SK-N-SH treated with all-trans-retinoic acid at 6 μM for 48 hours (cell line): ENCODE results near the gene GLYR1.

Experiments
- ATAC-seq: fragments of 200-7000 bp; cut with Tn5 transposase; 3 replicates; pipeline ENCODE4 v1.9.1; 2020; ENCODE audit warnings: mild to moderate bottlenecking, moderate library complexity
- ARNTL ChIP-seq: fragments of 450-650 bp; formaldehyde crosslinking; IDR thresholded peaks from 2 replicates; pipeline ENCODE4 v1.5.0; 2020; ENCODE audit warnings: low read depth, mild to moderate bottlenecking, moderate library complexity, borderline replicate concordance
- BACH2 ChIP-seq: fragments of 250-450 bp; sonication (Bioruptor Pico); IDR thresholded peaks from 2 replicates; pipeline ENCODE4 v1.9.0; 2021; ENCODE audit warnings: mild to moderate bottlenecking, borderline replicate concordance
- CSDC2 ChIP-seq: fragments of 250-450 bp; sonication (Bioruptor Pico); IDR thresholded peaks from 2 replicates; pipeline ENCODE4 v1.5.0; 2020; ENCODE audit warnings: mild to moderate bottlenecking, moderate library complexity
- ESRRG ChIP-seq: fragments of 250-450 bp; sonication (Bioruptor Pico); IDR thresholded peaks from 2 replicates; pipeline ENCODE4 v1.6.1; 2021; ENCODE audit warnings: mild to moderate bottlenecking
- GLIS3 ChIP-seq: fragments of 250-450 bp; sonication (Bioruptor Pico); IDR thresholded peaks from 2 replicates; pipeline ENCODE4 v1.5.0; 2020; ENCODE audit warnings: mild to moderate bottlenecking, moderate library complexity
- ISL1 ChIP-seq: fragments of 250-450 bp; sonication (Bioruptor Pico); IDR thresholded peaks from 2 replicates; pipeline ENCODE4 v2.1.2; 2022; ENCODE audit warnings: mild to moderate bottlenecking, moderate library complexity
- OSR1 ChIP-seq: fragments of 250-450 bp; sonication (Bioruptor Pico); IDR thresholded peaks from 2 replicates; pipeline ENCODE4 v1.8.0; 2022; ENCODE audit warnings: moderate library complexity, mild to moderate bottlenecking, inconsistent platforms
- PPARA ChIP-seq: fragments of 250-450 bp; sonication (Bioruptor Pico); IDR thresholded peaks from 2 replicates; pipeline ENCODE4 v1.5.0; 2020; ENCODE audit warnings: mild to moderate bottlenecking, borderline replicate concordance
- RARB ChIP-seq: fragments of 250-450 bp; sonication (Bioruptor Pico); IDR thresholded peaks from 2 replicates; pipeline ENCODE4 v1.8.0; 2021; ENCODE audit warnings: mild to moderate bottlenecking, moderate library complexity
- SNAI2 ChIP-seq: fragments of 250-450 bp; sonication (Bioruptor Pico); IDR thresholded peaks from 2 replicates; pipeline ENCODE4 v1.5.0; 2020; ENCODE audit warnings: mild to moderate bottlenecking, moderate library complexity
- TOX ChIP-seq: fragments of 250-450 bp; sonication (Bioruptor Pico); IDR thresholded peaks from 2 replicates; pipeline ENCODE4 v1.8.0; 2021; ENCODE audit warnings: mild to moderate bottlenecking, moderate library complexity, borderline replicate concordance
- ZC3H10 ChIP-seq: fragments of 250-450 bp; sonication (Bioruptor Pico); IDR thresholded peaks from 2 replicates; pipeline ENCODE4 v1.5.1; 2021; ENCODE audit warnings: mild to moderate bottlenecking, moderate library complexity
- ZFP3 ChIP-seq: fragments of 250-450 bp; sonication (Bioruptor Pico); IDR thresholded peaks from 2 replicates; pipeline ENCODE4 v1.5.0; 2020; ENCODE audit warnings: mild to moderate bottlenecking, moderate library complexity
- ZFP30 ChIP-seq: fragments of 450-650 bp; formaldehyde crosslinking; IDR thresholded peaks from 2 replicates; pipeline ENCODE4 v1.5.0; 2022; ENCODE audit warnings: mild to moderate bottlenecking, moderate library complexity
- ZNF565 ChIP-seq: fragments of 450-650 bp; formaldehyde crosslinking; conservative IDR thresholded peaks from 2 replicates; pipeline ENCODE4 v1.5.0; 2020; ENCODE audit warnings: low read depth, mild to moderate bottlenecking, moderate library complexity
- ZNF70 ChIP-seq: fragments of 450-650 bp; formaldehyde crosslinking; IDR thresholded peaks from 2 replicates; pipeline ENCODE4 v1.5.0; 2020; ENCODE audit warnings: mild to moderate bottlenecking, moderate library complexity
- ZNF8 ChIP-seq: fragments of 450-650 bp; formaldehyde crosslinking; IDR thresholded peaks from 2 replicates; pipeline ENCODE4 v1.5.0; 2020; ENCODE audit warnings: mild to moderate bottlenecking, moderate library complexity
- TF ChIP-seq, protein P1 (sequence below): fragments of 250-450 bp; sonication (Bioruptor Pico); IDR thresholded peaks from 2 replicates; pipeline ENCODE4 v1.5.0; 2020; ENCODE audit warnings: mild to moderate bottlenecking, moderate library complexity
- TF ChIP-seq, protein P2 (sequence below): fragments of 250-450 bp; sonication (Bioruptor Pico); IDR thresholded peaks from 2 replicates; pipeline ENCODE4 v1.8.0; 2020; ENCODE audit warnings: mild to moderate bottlenecking, moderate library complexity, borderline replicate concordance
- TF ChIP-seq, protein P3 (sequence below): fragments of 250-450 bp; sonication (Bioruptor Pico); IDR thresholded peaks from 2 replicates; pipeline ENCODE4 v1.8.0; 2021; ENCODE audit warnings: low read depth, mild to moderate bottlenecking, moderate library complexity, borderline replicate concordance
- TF ChIP-seq, protein P4 (sequence below): fragments of 250-450 bp; sonication (Bioruptor Pico); IDR thresholded peaks from 2 replicates; pipeline ENCODE4 v1.5.1; 2020; ENCODE audit warnings: low read depth, mild to moderate bottlenecking, moderate library complexity

GLYR1 gene

DNA sequence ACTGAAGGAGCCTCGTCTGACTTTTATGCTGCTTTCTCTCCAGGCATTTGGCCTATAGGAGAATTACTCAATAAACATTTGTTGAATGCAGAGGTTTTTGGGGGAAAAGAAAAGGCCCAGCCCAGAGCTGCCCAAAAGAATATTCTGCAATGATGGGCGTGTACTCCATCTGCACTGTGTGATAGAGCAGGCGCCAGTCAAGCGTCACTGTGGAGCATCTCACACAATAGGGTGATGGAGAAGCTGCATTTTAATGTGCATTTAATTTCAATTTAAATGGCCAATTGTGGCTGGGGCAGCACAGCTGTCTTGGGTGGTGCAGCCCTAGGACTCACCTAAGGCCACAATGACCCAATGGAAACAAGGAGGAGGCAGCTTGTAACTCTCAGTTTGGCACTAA lies 20.6 kb downstream of the GLYR1 start:
- no peak for ATAC-seq
- TF ChIP-seq ZFP30 (no peak), TOX (CRISPR knock-in tag) (no peak), CSDC2 (CRISPR knock-in tag) (no peak), ZNF8 (CRISPR knock-in tag) (no peak), SNAI2 (CRISPR knock-in tag) (no peak), GLIS3 (CRISPR knock-in tag) (no peak), OSR1 (CRISPR knock-in tag) (no peak), ARNTL (CRISPR knock-in tag) (no peak), RARB (CRISPR knock-in tag) (no peak), ESRRG (CRISPR knock-in tag) (no peak), ISL1 (no peak), PPARA (CRISPR knock-in tag) (no peak), ZNF565 (no peak), ZC3H10 (CRISPR knock-in tag) (no peak)
- TF ChIP-seq, protein P1, sequence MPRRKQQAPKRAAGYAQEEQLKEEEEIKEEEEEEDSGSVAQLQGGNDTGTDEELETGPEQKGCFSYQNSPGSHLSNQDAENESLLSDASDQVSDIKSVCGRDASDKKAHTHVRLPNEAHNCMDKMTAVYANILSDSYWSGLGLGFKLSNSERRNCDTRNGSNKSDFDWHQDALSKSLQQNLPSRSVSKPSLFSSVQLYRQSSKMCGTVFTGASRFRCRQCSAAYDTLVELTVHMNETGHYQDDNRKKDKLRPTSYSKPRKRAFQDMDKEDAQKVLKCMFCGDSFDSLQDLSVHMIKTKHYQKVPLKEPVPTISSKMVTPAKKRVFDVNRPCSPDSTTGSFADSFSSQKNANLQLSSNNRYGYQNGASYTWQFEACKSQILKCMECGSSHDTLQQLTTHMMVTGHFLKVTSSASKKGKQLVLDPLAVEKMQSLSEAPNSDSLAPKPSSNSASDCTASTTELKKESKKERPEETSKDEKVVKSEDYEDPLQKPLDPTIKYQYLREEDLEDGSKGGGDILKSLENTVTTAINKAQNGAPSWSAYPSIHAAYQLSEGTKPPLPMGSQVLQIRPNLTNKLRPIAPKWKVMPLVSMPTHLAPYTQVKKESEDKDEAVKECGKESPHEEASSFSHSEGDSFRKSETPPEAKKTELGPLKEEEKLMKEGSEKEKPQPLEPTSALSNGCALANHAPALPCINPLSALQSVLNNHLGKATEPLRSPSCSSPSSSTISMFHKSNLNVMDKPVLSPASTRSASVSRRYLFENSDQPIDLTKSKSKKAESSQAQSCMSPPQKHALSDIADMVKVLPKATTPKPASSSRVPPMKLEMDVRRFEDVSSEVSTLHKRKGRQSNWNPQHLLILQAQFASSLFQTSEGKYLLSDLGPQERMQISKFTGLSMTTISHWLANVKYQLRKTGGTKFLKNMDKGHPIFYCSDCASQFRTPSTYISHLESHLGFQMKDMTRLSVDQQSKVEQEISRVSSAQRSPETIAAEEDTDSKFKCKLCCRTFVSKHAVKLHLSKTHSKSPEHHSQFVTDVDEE (CRISPR knock-in tag), result no peak
- TF ChIP-seq, protein P2, sequence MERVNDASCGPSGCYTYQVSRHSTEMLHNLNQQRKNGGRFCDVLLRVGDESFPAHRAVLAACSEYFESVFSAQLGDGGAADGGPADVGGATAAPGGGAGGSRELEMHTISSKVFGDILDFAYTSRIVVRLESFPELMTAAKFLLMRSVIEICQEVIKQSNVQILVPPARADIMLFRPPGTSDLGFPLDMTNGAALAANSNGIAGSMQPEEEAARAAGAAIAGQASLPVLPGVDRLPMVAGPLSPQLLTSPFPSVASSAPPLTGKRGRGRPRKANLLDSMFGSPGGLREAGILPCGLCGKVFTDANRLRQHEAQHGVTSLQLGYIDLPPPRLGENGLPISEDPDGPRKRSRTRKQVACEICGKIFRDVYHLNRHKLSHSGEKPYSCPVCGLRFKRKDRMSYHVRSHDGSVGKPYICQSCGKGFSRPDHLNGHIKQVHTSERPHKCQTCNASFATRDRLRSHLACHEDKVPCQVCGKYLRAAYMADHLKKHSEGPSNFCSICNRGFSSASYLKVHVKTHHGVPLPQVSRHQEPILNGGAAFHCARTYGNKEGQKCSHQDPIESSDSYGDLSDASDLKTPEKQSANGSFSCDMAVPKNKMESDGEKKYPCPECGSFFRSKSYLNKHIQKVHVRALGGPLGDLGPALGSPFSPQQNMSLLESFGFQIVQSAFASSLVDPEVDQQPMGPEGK (CRISPR knock-in tag), result no peak
- TF ChIP-seq, protein P3, sequence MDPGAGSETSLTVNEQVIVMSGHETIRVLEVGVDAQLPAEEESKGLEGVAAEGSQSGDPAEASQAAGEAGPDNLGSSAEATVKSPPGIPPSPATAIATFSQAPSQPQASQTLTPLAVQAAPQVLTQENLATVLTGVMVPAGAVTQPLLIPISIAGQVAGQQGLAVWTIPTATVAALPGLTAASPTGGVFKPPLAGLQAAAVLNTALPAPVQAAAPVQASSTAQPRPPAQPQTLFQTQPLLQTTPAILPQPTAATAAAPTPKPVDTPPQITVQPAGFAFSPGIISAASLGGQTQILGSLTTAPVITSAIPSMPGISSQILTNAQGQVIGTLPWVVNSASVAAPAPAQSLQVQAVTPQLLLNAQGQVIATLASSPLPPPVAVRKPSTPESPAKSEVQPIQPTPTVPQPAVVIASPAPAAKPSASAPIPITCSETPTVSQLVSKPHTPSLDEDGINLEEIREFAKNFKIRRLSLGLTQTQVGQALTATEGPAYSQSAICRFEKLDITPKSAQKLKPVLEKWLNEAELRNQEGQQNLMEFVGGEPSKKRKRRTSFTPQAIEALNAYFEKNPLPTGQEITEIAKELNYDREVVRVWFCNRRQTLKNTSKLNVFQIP, result no peak
- TF ChIP-seq, protein P4, sequence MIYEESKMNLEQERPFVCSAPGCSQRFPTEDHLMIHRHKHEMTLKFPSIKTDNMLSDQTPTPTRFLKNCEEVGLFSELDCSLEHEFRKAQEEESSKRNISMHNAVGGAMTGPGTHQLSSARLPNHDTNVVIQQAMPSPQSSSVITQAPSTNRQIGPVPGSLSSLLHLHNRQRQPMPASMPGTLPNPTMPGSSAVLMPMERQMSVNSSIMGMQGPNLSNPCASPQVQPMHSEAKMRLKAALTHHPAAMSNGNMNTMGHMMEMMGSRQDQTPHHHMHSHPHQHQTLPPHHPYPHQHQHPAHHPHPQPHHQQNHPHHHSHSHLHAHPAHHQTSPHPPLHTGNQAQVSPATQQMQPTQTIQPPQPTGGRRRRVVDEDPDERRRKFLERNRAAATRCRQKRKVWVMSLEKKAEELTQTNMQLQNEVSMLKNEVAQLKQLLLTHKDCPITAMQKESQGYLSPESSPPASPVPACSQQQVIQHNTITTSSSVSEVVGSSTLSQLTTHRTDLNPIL (CRISPR knock-in tag), result no peak

DNA sequence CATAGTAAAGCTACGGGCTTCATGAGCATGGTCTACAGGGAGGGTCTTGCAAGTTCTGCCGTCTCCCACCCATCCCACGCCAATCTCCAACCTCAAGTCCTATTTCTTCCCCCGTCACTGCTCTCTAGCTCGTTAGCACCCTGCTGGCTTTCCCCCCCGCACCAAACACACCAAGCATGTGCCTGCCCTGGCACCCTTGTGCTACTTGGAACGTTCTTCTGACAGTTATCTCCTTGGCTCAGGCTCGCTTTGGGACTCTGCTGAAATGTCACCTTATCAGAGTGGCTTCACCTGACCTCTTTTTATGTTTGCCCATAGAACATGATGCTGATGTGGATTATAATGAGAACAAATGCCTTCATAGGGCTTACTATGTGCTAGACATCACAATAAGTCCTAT lies 21.9 kb downstream of the GLYR1 start:
- ATAC-seq, result no peak
- TF ChIP-seq ZFP3 (CRISPR knock-in tag) (no peak), ZNF565 (no peak)

DNA sequence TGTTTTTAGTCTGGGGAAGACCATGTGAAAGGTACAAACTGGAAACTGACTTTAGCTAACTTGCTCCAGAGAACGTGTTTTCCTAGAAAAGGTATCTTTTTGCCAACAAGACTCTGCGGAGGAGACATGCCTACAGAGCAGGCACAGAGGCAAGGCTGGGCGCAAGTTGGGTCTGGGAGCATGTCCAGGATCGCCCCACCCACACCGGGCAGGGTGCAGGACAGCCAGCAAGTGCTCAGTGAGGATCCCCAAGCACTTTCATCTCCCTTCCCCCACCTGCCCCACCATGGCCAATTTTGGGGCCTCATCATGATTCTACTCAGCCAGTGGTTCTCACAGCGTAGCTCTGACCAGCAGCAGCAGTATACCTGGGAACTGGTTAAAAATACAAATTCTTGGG lies 26.4 kb downstream of the GLYR1 start:
- TF ChIP-seq ESRRG (CRISPR knock-in tag) (no peak), ZFP3 (CRISPR knock-in tag) (no peak), ZFP30 (no peak), ZNF70 (CRISPR knock-in tag) (no peak), CSDC2 (CRISPR knock-in tag) (no peak)
- TF ChIP-seq, protein P4 (CRISPR knock-in tag), result no peak
- no peak for ATAC-seq

DNA sequence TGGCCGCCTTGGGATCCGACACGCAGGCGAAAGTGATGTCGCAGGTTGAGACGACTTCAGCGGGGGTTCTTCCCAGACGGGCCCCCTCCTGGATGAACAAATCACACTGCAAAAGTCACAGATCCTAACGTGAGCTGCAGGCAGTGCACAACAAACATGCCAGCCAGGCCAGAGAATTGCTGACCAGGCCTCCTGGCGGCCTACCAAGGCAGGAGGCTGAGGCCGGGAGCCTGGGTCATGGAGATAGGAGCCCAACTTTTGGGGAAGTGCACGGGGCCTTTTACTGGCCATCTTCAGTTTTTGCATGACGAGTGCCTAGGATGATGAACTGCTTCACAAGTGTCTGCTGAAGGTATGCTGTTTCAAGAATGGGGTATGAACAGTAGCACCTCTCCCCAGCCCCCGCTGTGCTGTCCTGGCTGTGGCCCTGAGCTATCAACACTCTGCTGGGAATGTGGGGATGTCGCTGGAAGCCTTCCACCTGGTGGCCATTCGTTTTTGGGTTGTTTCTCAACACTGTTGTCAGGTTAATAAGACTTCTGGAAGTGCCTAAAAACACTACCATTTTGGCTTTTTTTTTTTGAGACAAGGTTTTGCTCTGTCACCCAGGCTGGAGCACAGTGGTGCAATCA lies 32.4 kb downstream of the GLYR1 start:
- no peak for ATAC-seq

More for the DNA sequence above, 32.4 kb downstream of the GLYR1 start:
- TF ChIP-seq, protein P4 (CRISPR knock-in tag), result no peak
- TF ChIP-seq RARB (CRISPR knock-in tag), result no peak
- TF ChIP-seq ARNTL (CRISPR knock-in tag), result no peak
- TF ChIP-seq ZC3H10 (CRISPR knock-in tag), result no peak
- TF ChIP-seq TOX (CRISPR knock-in tag), result no peak
- no peak for TF ChIP-seq ESRRG (CRISPR knock-in tag)
- no peak for TF ChIP-seq ZNF565
- no peak for TF ChIP-seq PPARA (CRISPR knock-in tag)
- TF ChIP-seq BACH2 (CRISPR knock-in tag), result no peak
- no peak for TF ChIP-seq CSDC2 (CRISPR knock-in tag)
- no peak for TF ChIP-seq OSR1 (CRISPR knock-in tag)
- TF ChIP-seq ZNF70 (CRISPR knock-in tag), result no peak
- TF ChIP-seq GLIS3 (CRISPR knock-in tag), result no peak
- TF ChIP-seq, all 23 proteins: peak for 0
